Upper lobe of left lung (tissue), 4 donors: ENCODE results near the gene PRELP.

ENCODE experiments used
- CTCF ChIP-seq, 6 experiments: fragments of 450-650 bp in 4 of 6; fragments of 200-600 bp in 2 of 6; sonication (generic) in 2 of 6; IDR thresholded peaks; one replicate each; pipeline ENCODE4 v1.5.1; 2016 to 2019; ENCODE audit warnings: antibody characterized with exemption in 6 of 6
- EP300 ChIP-seq, 4 donors: sonication (generic); formaldehyde crosslinking; IDR thresholded peaks; one replicate each; pipeline ENCODE4 v1.5.1; 2017; ENCODE audit warnings: antibody characterized with exemption in 4 of 4, control low read depth in 2 of 4
- POLR2A ChIP-seq, 4 donors: fragments of 450-650 bp; IDR thresholded peaks; one replicate each; pipeline ENCODE4 v1.5.1; 2016 to 2017; ENCODE audit warnings: antibody characterized with exemption in 4 of 4, mild to moderate bottlenecking in 2 of 4
- POLR2AphosphoS5 ChIP-seq, 2 donors: sonication (generic); formaldehyde crosslinking; IDR thresholded peaks; one replicate each; pipeline ENCODE4 v1.5.1; 2017; ENCODE audit warnings: antibody characterized with exemption in 2 of 2

GRCh38 chr1:203517426-203518110 lies 42.0 kb downstream of the PRELP start:
- TF ChIP-seq POLR2AphosphoS5 (IDR thresholded peaks at IDR 0.05) (no peak), CTCF (IDR thresholded peaks at IDR 0.05) (no peak), EP300 (IDR thresholded peaks at IDR 0.05) (no peak), POLR2A (IDR thresholded peaks at IDR 0.05) (no peak)
